WTC11 (cell line): ENCODE results near the gene ZNF700. TPM values are rescaled to one million over a fixed set of nuclear protein-coding genes. Genes with fewer than 3 reads are reported as not detected.

Experiments
- ATAC-seq: fragments of 200-7000 bp; cut with Tn5 transposase; 2 replicates; pipeline ENCODE4 v1.10.0; 2021; ENCODE audit warnings: mild to moderate bottlenecking, moderate library complexity
- CTCF ChIA-PET: fragments of 300-600 bp; sonication (Branson Sonifier 250); formaldehyde crosslinking; loops from one replicate; lab custom pipeline; 2021; ENCODE audit warnings: antibody characterized with exemption; lab: Charles Lee
- POLR2A ChIA-PET: fragments of 350-600 bp; sonication (Branson Sonifier 250); formaldehyde crosslinking; loops from one replicate; lab custom pipeline; 2021; ENCODE audit warnings: antibody characterized with exemption; lab: Charles Lee
- DNase-seq: peaks from one replicate; pipeline ENCODE4 v3.0.0; 2021; ENCODE audit warnings: low spot score
- H3K27ac Mint-ChIP-seq: 2 replicates; pipeline ENCODE4 v1.8.0; 2021; ENCODE audit warnings: mixed read lengths
- H3K27me3 Mint-ChIP-seq: 2 replicates; pipeline ENCODE4 v1.8.0; 2021; ENCODE audit warnings: low read depth, mild to moderate bottlenecking, moderate library complexity, mixed read lengths
- H3K36me3 Mint-ChIP-seq: 2 replicates; pipeline ENCODE4 v1.8.0; 2021; ENCODE audit warnings: mixed read lengths
- H3K4me1 Mint-ChIP-seq: 2 replicates; pipeline ENCODE4 v1.8.0; 2022; ENCODE audit warnings: mixed read lengths
- H3K4me3 Mint-ChIP-seq: 2 replicates; pipeline ENCODE4 v1.8.0; 2021; ENCODE audit warnings: mild to moderate bottlenecking, moderate library complexity, mixed read lengths
- H3K9me3 Mint-ChIP-seq: 2 replicates; pipeline ENCODE4 v1.8.0; 2021; ENCODE audit warnings: mixed read lengths
- AR ChIP-seq: fragments of 250-450 bp; sonication (Bioruptor Pico); IDR thresholded peaks from 2 replicates; pipeline ENCODE4 v1.9.0; 2021; ENCODE audit warnings: mild to moderate bottlenecking
- CTCF ChIP-seq: fragments of 200-600 bp; IDR thresholded peaks from 2 replicates; pipeline ENCODE4 v1.8.0; 2022; ENCODE audit warnings: antibody characterized with exemption
- ERG ChIP-seq: fragments of 250-450 bp; sonication (Bioruptor Pico); IDR thresholded peaks from 2 replicates; pipeline ENCODE4 v1.8.0; 2021; ENCODE audit warnings: mild to moderate bottlenecking
- FOXJ3 ChIP-seq: sonication (generic); formaldehyde crosslinking; IDR thresholded peaks from 2 replicates; pipeline ENCODE4 v1.9.0; 2021; ENCODE audit warnings: missing genetic modification reagents, mild to moderate bottlenecking, borderline replicate concordance
- FOXP1 ChIP-seq: sonication (generic); formaldehyde crosslinking; IDR thresholded peaks from 2 replicates; pipeline ENCODE4 v1.8.0; 2022; ENCODE audit warnings: missing genetic modification reagents, mild to moderate bottlenecking, moderate library complexity, borderline replicate concordance
- GRHL2 ChIP-seq: fragments of 250-450 bp; sonication (Bioruptor Pico); IDR thresholded peaks from 2 replicates; pipeline ENCODE4 v1.8.0; 2022; ENCODE audit warnings: mild to moderate bottlenecking, moderate library complexity; ENCODE audit not compliant: insufficient replicate concordance, severe bottlenecking
- NR1H2 ChIP-seq: sonication (generic); formaldehyde crosslinking; IDR thresholded peaks from 2 replicates; pipeline ENCODE4 v1.9.0; 2021; ENCODE audit warnings: mild to moderate bottlenecking, moderate library complexity, missing genetic modification reagents
- USF2 ChIP-seq: sonication (generic); formaldehyde crosslinking; IDR thresholded peaks from 2 replicates; pipeline ENCODE4 v1.8.1; 2023; ENCODE audit warnings: mild to moderate bottlenecking, missing genetic modification reagents, moderate library complexity
- ZNF423 ChIP-seq: fragments of 250-450 bp; sonication (Bioruptor Pico); IDR thresholded peaks from 2 replicates; pipeline ENCODE4 v2.1.2; 2022; ENCODE audit warnings: mild to moderate bottlenecking, moderate library complexity
- total RNA-seq: library from RNA; stranded (reverse); gene quantifications from 3 replicates; pipeline ENCODE4 v1.2.3, GENCODE V29; 2021
- TF ChIP-seq, protein P1 (sequence below): sonication (generic); formaldehyde crosslinking; IDR thresholded peaks from 2 replicates; pipeline ENCODE4 v1.8.1; 2023; ENCODE audit warnings: mild to moderate bottlenecking, moderate library complexity, missing genetic modification reagents
- TF ChIP-seq, protein P2 (sequence below): sonication (generic); formaldehyde crosslinking; IDR thresholded peaks from 2 replicates; pipeline ENCODE4 v1.8.0; 2023; ENCODE audit warnings: missing genetic modification reagents

ZNF700 gene
- total RNA-seq, 1 experiment from 2014 or later, result 9.1 TPM

DNA sequence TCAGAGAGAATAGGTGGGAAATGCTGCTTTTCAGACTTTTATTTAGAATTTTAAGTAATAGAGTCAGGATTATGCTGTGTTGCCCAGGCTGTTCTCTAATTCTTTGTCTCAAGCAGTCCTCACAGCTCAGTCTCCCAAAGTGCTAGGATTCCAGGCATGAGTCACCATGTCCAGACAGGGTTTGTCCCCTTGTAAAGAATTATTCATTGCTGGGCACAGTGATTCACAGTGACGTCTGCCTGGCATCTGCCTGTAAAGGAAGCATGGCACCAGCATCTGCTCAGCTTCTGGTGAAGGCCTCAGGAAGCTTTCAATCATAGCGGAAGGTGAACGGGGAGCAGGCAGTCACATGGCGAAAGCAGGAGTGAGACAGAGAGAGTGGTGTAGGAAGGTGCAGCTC, 57.6 kb downstream of the ZNF700 start:
- peak overlapping the region; percentile 23; the same call in 1 of the 2 replicates for H3K27ac Mint-ChIP-seq
- ChIA-PET POLR2A (no interaction called here), CTCF (interaction anchor here (1.0 to 1.1 kb wide), 2 partner anchors 17 to 77 kb away, joined by 3 to 4 read pairs; partner anchors contain the start of gene ZNF763)
- ATAC-seq, result no peak
- H3K9me3 Mint-ChIP-seq, result peaks cover 58% of the 10 kb centered on the region
- no peak overlapping the region for H3K4me3 Mint-ChIP-seq
- peaks cover 17% of the 10 kb centered on the region for H3K27me3 Mint-ChIP-seq
- peaks cover 59% of the 10 kb centered on the region for H3K36me3 Mint-ChIP-seq
- DNase-seq, result no peak
- peaks cover 21% of the 10 kb centered on the region for H3K4me1 Mint-ChIP-seq
- no peak for TF ChIP-seq NR1H2 (CRISPR knock-in tag)

DNA sequence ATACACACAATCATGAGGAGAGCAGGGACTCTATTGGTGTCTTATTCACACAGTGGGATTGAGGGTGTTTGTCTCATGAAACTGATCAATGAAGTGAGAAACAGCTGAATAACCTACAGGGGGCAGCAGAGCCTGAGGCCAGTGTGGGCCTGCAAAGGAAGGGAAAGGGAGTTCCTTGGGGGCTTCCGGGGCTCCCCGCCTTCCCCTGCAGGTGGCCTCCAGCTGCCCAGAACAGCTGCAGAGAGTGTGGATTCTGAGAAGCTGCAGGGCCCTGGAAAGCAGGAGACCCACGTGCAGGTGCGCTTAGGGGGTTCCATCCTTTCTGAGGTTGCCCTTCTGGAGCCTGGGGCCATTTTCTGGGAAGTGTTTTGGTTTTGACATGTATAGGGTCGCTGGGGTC, 60.1 kb downstream of the ZNF700 start:
- H3K4me3 Mint-ChIP-seq, result 0 out of 2 replicates have a peak overlapping the region, but pooled peaks have one; percentile 36
- TF ChIP-seq FOXP1 (CRISPR knock-in tag) (0 out of 2 replicates have a peak, but pooled peaks have one; percentile 22), GRHL2 (CRISPR knock-in tag) (no peak), ERG (CRISPR knock-in tag) (no peak), AR (CRISPR knock-in tag) (no peak), ZNF423 (CRISPR knock-in tag) (peak; percentile 53; the same call in 1 of the 2 replicates), CTCF (peak; percentile 69), USF2 (CRISPR knock-in tag) (0 out of 2 replicates have a peak, but pooled peaks have one; percentile 15), FOXJ3 (CRISPR knock-in tag) (no peak)
- TF ChIP-seq, protein P1, sequence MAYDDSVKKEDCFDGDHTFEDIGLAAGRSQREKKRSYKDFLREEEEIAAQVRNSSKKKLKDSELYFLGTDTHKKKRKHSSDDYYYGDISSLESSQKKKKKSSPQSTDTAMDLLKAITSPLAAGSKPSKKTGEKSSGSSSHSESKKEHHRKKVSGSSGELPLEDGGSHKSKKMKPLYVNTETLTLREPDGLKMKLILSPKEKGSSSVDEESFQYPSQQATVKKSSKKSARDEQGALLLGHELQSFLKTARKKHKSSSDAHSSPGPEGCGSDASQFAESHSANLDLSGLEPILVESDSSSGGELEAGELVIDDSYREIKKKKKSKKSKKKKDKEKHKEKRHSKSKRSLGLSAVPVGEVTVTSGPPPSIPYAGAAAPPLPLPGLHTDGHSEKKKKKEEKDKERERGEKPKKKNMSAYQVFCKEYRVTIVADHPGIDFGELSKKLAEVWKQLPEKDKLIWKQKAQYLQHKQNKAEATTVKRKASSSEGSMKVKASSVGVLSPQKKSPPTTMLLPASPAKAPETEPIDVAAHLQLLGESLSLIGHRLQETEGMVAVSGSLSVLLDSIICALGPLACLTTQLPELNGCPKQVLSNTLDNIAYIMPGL, result no peak
- TF ChIP-seq, protein P2, sequence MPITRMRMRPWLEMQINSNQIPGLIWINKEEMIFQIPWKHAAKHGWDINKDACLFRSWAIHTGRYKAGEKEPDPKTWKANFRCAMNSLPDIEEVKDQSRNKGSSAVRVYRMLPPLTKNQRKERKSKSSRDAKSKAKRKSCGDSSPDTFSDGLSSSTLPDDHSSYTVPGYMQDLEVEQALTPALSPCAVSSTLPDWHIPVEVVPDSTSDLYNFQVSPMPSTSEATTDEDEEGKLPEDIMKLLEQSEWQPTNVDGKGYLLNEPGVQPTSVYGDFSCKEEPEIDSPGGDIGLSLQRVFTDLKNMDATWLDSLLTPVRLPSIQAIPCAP (CRISPR knock-in tag), result no peak
- TF ChIP-seq, all 79 proteins: peak for 4
- peak; percentile 84 for DNase-seq
- H3K27ac Mint-ChIP-seq, result peak overlapping the region; percentile 57
- ATAC-seq, result peak; percentile 57
- CTCF ChIA-PET, result interaction anchor here (0.6 to 7.1 kb wide), 20 partner anchors 10 to 238 kb away, joined by 3 to 94 read pairs (median 4); partner anchors contain the start of genes ZNF20, ZNF433, ZNF441 and ZNF491
- peaks cover 33% of the 10 kb centered on the region for H3K9me3 Mint-ChIP-seq
- peaks cover 5% of the 10 kb centered on the region for H3K27me3 Mint-ChIP-seq
- H3K36me3 Mint-ChIP-seq, result peaks cover 41% of the 10 kb centered on the region
- POLR2A ChIA-PET, result interaction anchor here (0.6 to 1.1 kb wide), 3 partner anchors 20 to 268 kb away, joined by 3 read pairs; no protein-coding TSS in a partner anchor
- peaks cover 24% of the 10 kb centered on the region for H3K4me1 Mint-ChIP-seq
